DOHH2 (cell line): ENCODE data around the gene TRIM62.
"Not testable (repeated sequence)": the region's sequence is repeated elsewhere in the genome, so short reads cannot be mapped to it uniquely, and the experiment has no call there.

Experiments used
- H3F3A ChIP-seq: fragments of 200-600 bp; sonication (generic), shearing (Covaris generic); 2 replicates; pipeline ENCODE4 v1.6.0; 2016; ENCODE audit warnings: antibody characterized with exemption, mild to moderate bottlenecking; ENCODE audit not compliant: control insufficient read depth, insufficient read depth
- H3K27ac ChIP-seq: fragments of 200-600 bp; sonication (generic); 2 replicates; pipeline ENCODE4 v1.5.1; 2014; ENCODE audit warnings: low read depth, mild to moderate bottlenecking, low read length, moderate library complexity
- H3K27me3 ChIP-seq: fragments of 200-600 bp; sonication (generic); 2 replicates; pipeline ENCODE4 v1.6.1; 2014; ENCODE audit warnings: mild to moderate bottlenecking, low read length, mixed read lengths; ENCODE audit not compliant: control insufficient read depth
- H3K36me3 ChIP-seq: fragments of 200-600 bp; sonication (generic); 2 replicates; pipeline ENCODE4 v1.6.1; 2014; ENCODE audit warnings: mild to moderate bottlenecking, low read length, moderate library complexity, mixed read lengths; ENCODE audit not compliant: control insufficient read depth
- H3K4me1 ChIP-seq: fragments of 200-600 bp; sonication (generic); 2 replicates; pipeline ENCODE4 v1.6.1; 2014; ENCODE audit warnings: mild to moderate bottlenecking, low read length, mixed read lengths; ENCODE audit not compliant: control insufficient read depth
- H3K4me2 ChIP-seq: fragments of 200-600 bp; sonication (generic); 2 replicates; pipeline ENCODE4 v1.6.0; 2014; ENCODE audit warnings: mild to moderate bottlenecking, low read length, moderate library complexity
- H3K4me3 ChIP-seq: fragments of 200-600 bp; sonication (generic); 2 replicates; pipeline ENCODE4 v1.5.1; 2014; ENCODE audit warnings: mild to moderate bottlenecking, low read length, mixed read lengths
- H3K79me2 ChIP-seq: fragments of 200-600 bp; sonication (generic); 2 replicates; pipeline ENCODE4 v1.6.1; 2014; ENCODE audit warnings: mild to moderate bottlenecking, low read length, mixed read lengths; ENCODE audit not compliant: control insufficient read depth
- H3K9me2 ChIP-seq: fragments of 200-600 bp; sonication (generic); replicated peaks from 2 replicates; pipeline ENCODE4 v1.6.1; 2014; ENCODE audit warnings: mild to moderate bottlenecking, low read length, mixed read lengths; ENCODE audit not compliant: control insufficient read depth
- H3K9me3 ChIP-seq: fragments of 200-600 bp; sonication (generic); 2 replicates; pipeline ENCODE4 v1.6.1; 2014; ENCODE audit warnings: antibody characterized with exemption, low read length, mixed read lengths; ENCODE audit not compliant: control insufficient read depth, insufficient read depth
- H4K20me1 ChIP-seq: fragments of 200-600 bp; sonication (generic); 2 replicates; pipeline ENCODE4 v1.6.0; 2014; ENCODE audit warnings: low read depth, mild to moderate bottlenecking, antibody characterized with exemption, low read length, moderate library complexity; ENCODE audit not compliant: control insufficient read depth, insufficient read depth
- EZH2phosphoT487 ChIP-seq: fragments of 200-600 bp; sonication (generic); IDR thresholded peaks from 2 replicates; pipeline ENCODE4 v1.6.1; 2017; ENCODE audit warnings: borderline replicate concordance, mild to moderate bottlenecking, antibody characterized with exemption, low read length, moderate library complexity, mixed read lengths
- TF ChIP-seq, protein P1 (sequence below): fragments of 200-600 bp; sonication (generic); IDR thresholded peaks from one replicate; pipeline ENCODE4 v1.5.1; 2014; ENCODE audit warnings: antibody characterized with exemption, mild to moderate bottlenecking, low read depth, low read length; ENCODE audit not compliant: poor library complexity, severe bottlenecking

Gene TRIM62

GRCh38 chr1:33141216-33141615 lies 40.6 kb downstream of the TRIM62 start:
- Histone ChIP-seq H3K9me3 (no peaks in the 10 kb centered on the region), H3K4me1 (no peaks in the 10 kb centered on the region), H3K27ac (no peak overlapping the region), H3K36me3 (no peaks in the 10 kb centered on the region), H3K9me2 (no peaks in the 10 kb centered on the region), H3F3A (no peaks in the 10 kb centered on the region), H4K20me1 (no peaks in the 10 kb centered on the region), H3K4me2 (no peak overlapping the region), H3K27me3 (no peaks in the 10 kb centered on the region), H3K79me2 (no peaks in the 10 kb centered on the region), H3K4me3 (no peak overlapping the region)
- TF ChIP-seq, protein P1, sequence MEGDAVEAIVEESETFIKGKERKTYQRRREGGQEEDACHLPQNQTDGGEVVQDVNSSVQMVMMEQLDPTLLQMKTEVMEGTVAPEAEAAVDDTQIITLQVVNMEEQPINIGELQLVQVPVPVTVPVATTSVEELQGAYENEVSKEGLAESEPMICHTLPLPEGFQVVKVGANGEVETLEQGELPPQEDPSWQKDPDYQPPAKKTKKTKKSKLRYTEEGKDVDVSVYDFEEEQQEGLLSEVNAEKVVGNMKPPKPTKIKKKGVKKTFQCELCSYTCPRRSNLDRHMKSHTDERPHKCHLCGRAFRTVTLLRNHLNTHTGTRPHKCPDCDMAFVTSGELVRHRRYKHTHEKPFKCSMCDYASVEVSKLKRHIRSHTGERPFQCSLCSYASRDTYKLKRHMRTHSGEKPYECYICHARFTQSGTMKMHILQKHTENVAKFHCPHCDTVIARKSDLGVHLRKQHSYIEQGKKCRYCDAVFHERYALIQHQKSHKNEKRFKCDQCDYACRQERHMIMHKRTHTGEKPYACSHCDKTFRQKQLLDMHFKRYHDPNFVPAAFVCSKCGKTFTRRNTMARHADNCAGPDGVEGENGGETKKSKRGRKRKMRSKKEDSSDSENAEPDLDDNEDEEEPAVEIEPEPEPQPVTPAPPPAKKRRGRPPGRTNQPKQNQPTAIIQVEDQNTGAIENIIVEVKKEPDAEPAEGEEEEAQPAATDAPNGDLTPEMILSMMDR: no peak
- no peak for TF ChIP-seq EZH2phosphoT487

DNA sequence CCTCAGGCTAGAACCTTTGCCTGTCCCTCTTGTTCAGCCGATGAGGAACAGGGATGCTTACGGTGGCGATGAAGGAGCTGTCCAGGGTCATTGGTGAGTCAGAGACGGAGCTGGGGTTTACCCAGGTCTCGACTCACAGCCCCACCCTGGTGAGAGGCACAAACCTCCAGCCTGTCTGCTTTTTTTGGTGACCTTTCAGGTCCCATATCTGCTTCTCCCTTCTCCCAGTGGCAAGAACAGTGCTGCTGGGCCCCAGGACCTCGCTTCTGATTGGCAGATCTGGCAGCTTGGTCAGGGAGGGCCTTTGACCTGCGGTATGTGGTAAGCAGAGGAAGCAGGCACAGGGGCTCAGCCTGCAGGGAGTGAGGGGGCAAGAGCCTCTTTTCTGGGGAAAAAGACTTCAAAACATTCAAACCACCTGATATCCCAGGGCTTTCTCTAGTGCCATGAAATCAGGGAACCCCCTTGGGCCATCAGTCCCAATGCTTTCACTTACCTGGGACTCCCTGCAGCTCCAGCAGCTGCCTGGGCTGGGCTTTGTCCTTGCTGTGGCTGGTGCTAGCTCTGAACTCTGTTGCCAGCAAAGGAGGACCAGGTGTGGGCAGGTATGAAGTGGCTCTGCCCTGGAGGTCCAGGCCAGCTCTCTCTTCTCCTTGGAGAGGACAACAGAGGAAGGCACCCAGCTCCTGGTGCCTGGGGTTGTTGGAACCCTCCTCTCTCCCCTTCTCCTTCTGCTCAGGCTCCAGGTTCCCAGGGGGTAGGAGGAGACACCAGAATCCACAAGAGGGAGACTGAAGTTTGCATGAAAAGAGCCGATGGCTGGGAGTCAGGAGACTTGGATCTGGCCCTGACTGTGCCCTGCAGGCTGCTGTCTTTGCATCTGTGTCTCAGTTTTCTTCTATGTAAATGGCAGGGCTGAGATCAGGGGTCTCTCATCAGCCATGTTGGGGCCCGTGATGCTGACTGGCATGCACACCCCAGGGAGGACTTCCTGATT lies 41.4 kb downstream of the TRIM62 start:
- no peaks in the 10 kb centered on the region for H3K36me3 ChIP-seq
- H3K4me3 ChIP-seq: no peak overlapping the region
- H4K20me1 ChIP-seq: no peaks in the 10 kb centered on the region
- no peaks in the 10 kb centered on the region for H3K27me3 ChIP-seq
- TF ChIP-seq, protein P1: no peak
- TF ChIP-seq EZH2phosphoT487: no peak
- no peak overlapping the region for H3K27ac ChIP-seq
- no peaks in the 10 kb centered on the region for H3K4me1 ChIP-seq
- no peak overlapping the region for H3K4me2 ChIP-seq
- no peaks in the 10 kb centered on the region for H3F3A ChIP-seq
- no peaks in the 10 kb centered on the region for H3K9me3 ChIP-seq
- no peaks in the 10 kb centered on the region for H3K9me2 ChIP-seq
- H3K79me2 ChIP-seq: no peaks in the 10 kb centered on the region

DNA sequence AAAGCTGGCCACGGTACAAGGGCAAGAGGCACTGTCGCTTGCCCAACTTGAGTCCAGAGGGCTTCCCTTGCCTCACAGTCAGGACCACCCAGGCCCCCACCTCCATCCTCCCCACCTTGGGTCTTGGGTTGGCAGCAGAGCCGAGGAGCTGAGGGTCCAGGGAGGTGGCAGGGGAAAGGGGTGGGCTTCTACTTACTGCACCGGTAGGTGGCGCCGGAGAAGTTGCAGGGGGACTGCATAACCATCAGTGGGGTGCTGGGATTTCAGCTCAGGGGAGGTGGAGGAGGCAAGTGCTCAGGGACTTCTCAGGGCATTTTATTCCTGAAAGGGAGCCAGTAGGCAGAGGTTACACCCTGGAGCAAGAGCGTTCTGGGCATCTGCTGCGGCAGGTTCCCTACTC lies 44.0 kb downstream of the TRIM62 start:
- Histone ChIP-seq H3K4me1 (no peaks in the 10 kb centered on the region), H3F3A (no peaks in the 10 kb centered on the region), H3K36me3 (no peaks in the 10 kb centered on the region), H3K4me2 (no peak overlapping the region), H4K20me1 (no peaks in the 10 kb centered on the region), H3K27ac (no peak overlapping the region), H3K27me3 (no peaks in the 10 kb centered on the region), H3K4me3 (no peak overlapping the region), H3K79me2 (no peaks in the 10 kb centered on the region), H3K9me2 (no peaks in the 10 kb centered on the region), H3K9me3 (no peaks in the 10 kb centered on the region)
- TF ChIP-seq, protein P1: peak; percentile 96
- no peak for TF ChIP-seq EZH2phosphoT487

DNA sequence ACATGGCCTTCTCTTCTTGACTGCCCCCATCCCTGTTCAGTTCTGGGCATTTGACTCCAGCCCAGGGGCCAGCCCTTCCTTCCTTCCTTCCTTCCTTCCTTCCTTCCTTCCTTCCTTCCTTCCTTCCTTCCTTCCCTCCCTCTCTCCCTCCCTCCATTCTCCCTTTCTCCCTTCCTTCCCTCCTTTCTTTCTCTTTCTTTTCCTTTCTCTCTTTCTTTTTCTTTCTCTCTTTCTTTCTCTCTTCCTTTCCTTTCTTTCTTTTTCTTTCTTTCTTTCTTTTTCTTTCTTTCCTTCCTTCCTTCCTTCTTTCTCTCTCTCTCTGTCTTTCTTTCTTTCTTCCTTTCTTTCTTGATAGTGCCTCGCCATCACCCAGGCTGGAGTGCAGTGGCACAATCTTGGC lies 45.8 kb downstream of the TRIM62 start:
- not testable (repeated sequence) for H3K79me2 ChIP-seq, H3K4me2 ChIP-seq, H3K9me2 ChIP-seq, H3K27me3 ChIP-seq, H3K36me3 ChIP-seq, H4K20me1 ChIP-seq, H3F3A ChIP-seq, H3K4me1 ChIP-seq, H3K9me3 ChIP-seq, H3K4me3 ChIP-seq, H3K27ac ChIP-seq
